Stomach smooth muscle (tissue), 2 donors: Measurements from ENCODE around the gene TROAP.
"Not testable (repeated sequence)": the region's sequence is repeated elsewhere in the genome, so short reads cannot be mapped to it uniquely, and the experiment has no call there.

Source experiments
- H3K27ac ChIP-seq: one replicate; pipeline ENCODE4 v1.7.0; 2013; ENCODE audit warnings: mild to moderate bottlenecking, low read length, inconsistent platforms
- H3K27me3 ChIP-seq, 2 donors: one replicate each; pipeline ENCODE4 v1.7.0; 2013; ENCODE audit warnings: low read length in 2 of 2; ENCODE audit not compliant: insufficient read depth in 2 of 2, control insufficient read depth in 1 of 2
- H3K36me3 ChIP-seq, 2 donors: one replicate each; pipeline ENCODE4 v1.7.0; 2013; ENCODE audit warnings: low read length in 2 of 2; ENCODE audit not compliant: control insufficient read depth in 2 of 2, insufficient read depth in 2 of 2
- H3K4me1 ChIP-seq: one replicate; pipeline ENCODE4 v1.7.0; 2013; ENCODE audit warnings: low read length; ENCODE audit not compliant: control insufficient read depth, insufficient read depth
- H3K4me3 ChIP-seq, 2 donors: one replicate each; pipeline ENCODE4 v1.7.0; 2013; ENCODE audit warnings: low read length in 2 of 2
- H3K9ac ChIP-seq, 2 donors: one replicate each; pipeline ENCODE4 v1.7.0; 2013; ENCODE audit warnings: low read length in 2 of 2, mild to moderate bottlenecking in 1 of 2
- H3K9me3 ChIP-seq, 2 donors: one replicate each; pipeline ENCODE4 v1.7.0; 2013; ENCODE audit warnings: low read length in 2 of 2; ENCODE audit not compliant: control insufficient read depth in 2 of 2
- donor health status: healthy.
- donor health status: Pancreatic carcinoma.

TROAP gene

GRCh38 chr12:49310451-49311000 lies 12.5 kb upstream of the TROAP start:
- H3K4me3 ChIP-seq, H3K4me1 ChIP-seq, H3K27me3 ChIP-seq, H3K27ac ChIP-seq, H3K9ac ChIP-seq, H3K9me3 ChIP-seq, H3K36me3 ChIP-seq: not testable (repeated sequence)

- H3K9me3 ChIP-seq: no peaks in the 10 kb centered on the region
- H3K9ac ChIP-seq: no peak overlapping the region
- H3K4me3 ChIP-seq: no peak overlapping the region
- H3K4me1 ChIP-seq: no peaks in the 10 kb centered on the region
- H3K27me3 ChIP-seq: peaks cover 0 to 2% of the 10 kb centered on the region in 2 donors
- no peaks in the 10 kb centered on the region for H3K36me3 ChIP-seq
- no peak overlapping the region for H3K27ac ChIP-seq
Measured at GRCh38 chr12:49314811-49315210, 8.2 kb upstream of the TROAP start.

- not testable (repeated sequence) for H3K9ac ChIP-seq, H3K4me3 ChIP-seq, H3K36me3 ChIP-seq, H3K27me3 ChIP-seq, H3K9me3 ChIP-seq, H3K4me1 ChIP-seq, H3K27ac ChIP-seq
Measured at GRCh38 chr12:49317118-49317517, 5.9 kb upstream of the TROAP start.

GRCh38 chr12:49320411-49321103 lies 2.5 kb upstream of the TROAP start:
- not testable (repeated sequence) for H3K4me3 ChIP-seq, H3K36me3 ChIP-seq, H3K9ac ChIP-seq, H3K27me3 ChIP-seq, H3K9me3 ChIP-seq, H3K27ac ChIP-seq
- H3K4me1 ChIP-seq: peaks cover 15% of the 10 kb centered on the region

GRCh38 chr12:49322367-49322707 lies 718 bp upstream of the TROAP start:
- H3K27ac ChIP-seq: no peak overlapping the region
- peak overlapping the region; percentile 65 to 73 for H3K9ac ChIP-seq
- no peaks in the 10 kb centered on the region for H3K9me3 ChIP-seq

GRCh38 chr12:49323524-49324097 lies 556 bp downstream of the TROAP start:
- Histone ChIP-seq H3K9me3 (no peaks in the 10 kb centered on the region), H3K4me3 (peak overlapping the region; percentile 48 to 84), H3K36me3 (no peaks in the 10 kb centered on the region), H3K4me1 (peaks cover 15% of the 10 kb centered on the region), H3K27me3 (no peaks in the 10 kb centered on the region), H3K27ac (no peak overlapping the region), H3K9ac (peak overlapping the region; percentile 21 to 30)

More at GRCh38 chr12:49322367-49322707, 718 bp upstream of the TROAP start:
- Histone ChIP-seq H3K27me3 (no peaks in the 10 kb centered on the region), H3K36me3 (no peaks in the 10 kb centered on the region), H3K4me1 (peaks cover 15% of the 10 kb centered on the region), H3K4me3 (peak overlapping the region; percentile 59 to 84)

- no peaks in the 10 kb centered on the region for H3K9me3 ChIP-seq
- H3K27me3 ChIP-seq: no peaks in the 10 kb centered on the region
- H3K27ac ChIP-seq: no peak overlapping the region
- no peak overlapping the region for H3K9ac ChIP-seq
- no peaks in the 10 kb centered on the region for H3K36me3 ChIP-seq
- H3K4me1 ChIP-seq: peaks cover 15% of the 10 kb centered on the region
- no peak overlapping the region for H3K4me3 ChIP-seq
Measured at GRCh38 chr12:49325606-49326005, 2.6 kb downstream of the TROAP start.

GRCh38 chr12:49327368-49327767 lies 4.3 kb downstream of the TROAP start:
- Histone ChIP-seq H3K27me3 (peaks cover 0 to 3% of the 10 kb centered on the region in 2 donors), H3K27ac (no peak overlapping the region), H3K36me3 (no peaks in the 10 kb centered on the region), H3K9me3 (no peaks in the 10 kb centered on the region), H3K9ac (no peak overlapping the region), H3K4me1 (peaks cover 17% of the 10 kb centered on the region), H3K4me3 (no peak overlapping the region)

- H3K36me3 ChIP-seq: no peaks in the 10 kb centered on the region
- no peak overlapping the region for H3K4me3 ChIP-seq
- H3K27ac ChIP-seq: no peak overlapping the region
- peaks cover 0 to 8% of the 10 kb centered on the region in 2 donors for H3K27me3 ChIP-seq
- no peaks in the 10 kb centered on the region for H3K9me3 ChIP-seq
- no peak overlapping the region for H3K9ac ChIP-seq
- H3K4me1 ChIP-seq: peaks cover 16% of the 10 kb centered on the region
Measured at GRCh38 chr12:49327887-49328286, 4.8 kb downstream of the TROAP start.

GRCh38 chr12:49328816-49329215 lies 5.8 kb downstream of the TROAP start:
- Histone ChIP-seq H3K27ac (no peak overlapping the region), H3K9me3 (no peaks in the 10 kb centered on the region), H3K4me1 (peaks cover 8% of the 10 kb centered on the region), H3K27me3 (peaks cover 4 to 13% of the 10 kb centered on the region in 2 donors), H3K4me3 (no peak overlapping the region), H3K9ac (no peak overlapping the region), H3K36me3 (no peaks in the 10 kb centered on the region)

GRCh38 chr12:49330032-49330619 lies 7.1 kb downstream of the TROAP start:
- Histone ChIP-seq H3K4me3 (no peak overlapping the region), H3K36me3 (no peaks in the 10 kb centered on the region), H3K9ac (no peak overlapping the region), H3K9me3 (no peaks in the 10 kb centered on the region), H3K27ac (no peak overlapping the region), H3K27me3 (peaks cover 12 to 25% of the 10 kb centered on the region in 2 donors), H3K4me1 (peaks cover 8% of the 10 kb centered on the region)
